Activated T-cell treated with anti-CD3 and anti-CD28 coated beads for 24 hours (primary cell): ENCODE data around the gene RAP1GAP.
"Not testable (repeated sequence)": the region's sequence is repeated elsewhere in the genome, so short reads cannot be mapped to it uniquely, and the experiment has no call there.

ENCODE experiments used
- DNase-seq: peaks from one replicate; pipeline ENCODE4 v3.0.0-alpha.2; 2020; ENCODE audit warnings: low read depth

RAP1GAP gene

GRCh38 chr1:21644348-21644747 lies 24.8 kb downstream of the RAP1GAP start:
- DNase-seq = no peak

GRCh38 chr1:21643624-21644023 lies 25.5 kb downstream of the RAP1GAP start:
- DNase-seq = no peak

GRCh38 chr1:21641967-21642739 lies 27.0 kb downstream of the RAP1GAP start:
- no peak for DNase-seq

- DNase-seq = no peak
Measured at GRCh38 chr1:21641537-21641936, 27.6 kb downstream of the RAP1GAP start.

GRCh38 chr1:21641076-21641475 lies 28.1 kb downstream of the RAP1GAP start:
- no peak for DNase-seq

- no peak for DNase-seq
Measured at GRCh38 chr1:21640653-21641052, 28.5 kb downstream of the RAP1GAP start.

GRCh38 chr1:21639594-21640041 lies 29.5 kb downstream of the RAP1GAP start:
- DNase-seq = no peak

GRCh38 chr1:21638531-21639341 lies 30.4 kb downstream of the RAP1GAP start:
- DNase-seq = no peak

GRCh38 chr1:21637514-21637913 lies 31.6 kb downstream of the RAP1GAP start:
- no peak for DNase-seq

GRCh38 chr1:21636029-21636428 lies 33.1 kb downstream of the RAP1GAP start:
- no peak for DNase-seq

- no peak for DNase-seq
Measured at GRCh38 chr1:21634806-21635535, 34.2 kb downstream of the RAP1GAP start.

GRCh38 chr1:21633992-21634805 lies 35.0 kb downstream of the RAP1GAP start:
- no peak for DNase-seq

- DNase-seq = no peak
Measured at GRCh38 chr1:21633141-21633755, 35.9 kb downstream of the RAP1GAP start.

- DNase-seq = no peak
Measured at GRCh38 chr1:21631944-21632887, 36.9 kb downstream of the RAP1GAP start.

GRCh38 chr1:21631590-21631943 lies 37.6 kb downstream of the RAP1GAP start:
- not testable (repeated sequence) for DNase-seq

- DNase-seq = no peak
Measured at GRCh38 chr1:21630571-21631343, 38.4 kb downstream of the RAP1GAP start.

- no peak for DNase-seq
Measured at GRCh38 chr1:21629971-21630370, 39.2 kb downstream of the RAP1GAP start.

GRCh38 chr1:21628798-21629393 lies 40.3 kb downstream of the RAP1GAP start:
- no peak for DNase-seq

GRCh38 chr1:21626921-21627339 lies 42.2 kb downstream of the RAP1GAP start:
- DNase-seq = no peak
